Activated T-cell treated with anti-CD3 and anti-CD28 coated beads, Interleukin-2, amount 50 U/mL, for 24 hours (primary cell): ENCODE data around the gene YIPF3.
A peak's percentile ranks its signal among the peaks of the same experiment; 100 is the strongest.

Source experiments
- DNase-seq: peaks from one replicate; pipeline ENCODE4 v3.0.0-alpha.2; 2020
- H3K27ac Mint-ChIP-seq: 2 replicates; pipeline ENCODE4 v1.8.0; 2020; ENCODE audit warnings: mild to moderate bottlenecking, mixed read lengths
- H3K27me3 Mint-ChIP-seq: 2 replicates; pipeline ENCODE4 v1.8.0; 2020; ENCODE audit warnings: mixed read lengths
- H3K36me3 Mint-ChIP-seq: 2 replicates; pipeline ENCODE4 v1.8.0; 2020; ENCODE audit warnings: low read depth, mixed read lengths
- H3K4me1 Mint-ChIP-seq: 2 replicates; pipeline ENCODE4 v1.8.0; 2020; ENCODE audit warnings: low read depth, mixed read lengths
- H3K4me3 Mint-ChIP-seq: 2 replicates; pipeline ENCODE4 v1.8.0; 2020; ENCODE audit warnings: mild to moderate bottlenecking, moderate library complexity, mixed read lengths
- H3K9me3 Mint-ChIP-seq: 2 replicates; pipeline ENCODE4 v1.8.0; 2020; ENCODE audit warnings: mixed read lengths

Gene YIPF3

DNA sequence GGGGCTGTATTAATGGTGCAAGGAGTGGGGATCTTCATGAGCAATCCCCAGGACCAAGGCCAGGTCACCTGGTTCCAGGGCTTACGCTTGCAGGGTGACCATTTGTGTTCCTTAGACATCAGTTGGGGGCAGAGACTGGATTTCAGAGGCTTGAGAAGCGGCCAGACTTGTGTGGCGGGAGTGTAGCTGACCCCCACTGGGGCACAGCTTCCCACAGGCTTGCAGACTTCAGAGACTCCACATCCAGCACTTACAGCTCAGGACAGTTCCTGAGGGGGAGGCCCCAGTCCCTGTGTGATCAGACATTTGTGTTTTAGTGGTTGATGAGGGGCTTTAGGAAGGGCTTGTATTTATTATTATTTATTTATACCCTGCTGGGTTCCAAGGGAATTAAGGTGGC, 24.1 kb downstream of the YIPF3 start:
- DNase-seq, result no peak
- H3K27me3 Mint-ChIP-seq, result no peaks in the 10 kb centered on the region
- peaks cover 43% of the 10 kb centered on the region for H3K4me1 Mint-ChIP-seq
- H3K9me3 Mint-ChIP-seq, result no peaks in the 10 kb centered on the region
- H3K4me3 Mint-ChIP-seq, result no peak overlapping the region
- H3K36me3 Mint-ChIP-seq, result peaks cover 39% of the 10 kb centered on the region
- H3K27ac Mint-ChIP-seq, result no peak overlapping the region

DNA sequence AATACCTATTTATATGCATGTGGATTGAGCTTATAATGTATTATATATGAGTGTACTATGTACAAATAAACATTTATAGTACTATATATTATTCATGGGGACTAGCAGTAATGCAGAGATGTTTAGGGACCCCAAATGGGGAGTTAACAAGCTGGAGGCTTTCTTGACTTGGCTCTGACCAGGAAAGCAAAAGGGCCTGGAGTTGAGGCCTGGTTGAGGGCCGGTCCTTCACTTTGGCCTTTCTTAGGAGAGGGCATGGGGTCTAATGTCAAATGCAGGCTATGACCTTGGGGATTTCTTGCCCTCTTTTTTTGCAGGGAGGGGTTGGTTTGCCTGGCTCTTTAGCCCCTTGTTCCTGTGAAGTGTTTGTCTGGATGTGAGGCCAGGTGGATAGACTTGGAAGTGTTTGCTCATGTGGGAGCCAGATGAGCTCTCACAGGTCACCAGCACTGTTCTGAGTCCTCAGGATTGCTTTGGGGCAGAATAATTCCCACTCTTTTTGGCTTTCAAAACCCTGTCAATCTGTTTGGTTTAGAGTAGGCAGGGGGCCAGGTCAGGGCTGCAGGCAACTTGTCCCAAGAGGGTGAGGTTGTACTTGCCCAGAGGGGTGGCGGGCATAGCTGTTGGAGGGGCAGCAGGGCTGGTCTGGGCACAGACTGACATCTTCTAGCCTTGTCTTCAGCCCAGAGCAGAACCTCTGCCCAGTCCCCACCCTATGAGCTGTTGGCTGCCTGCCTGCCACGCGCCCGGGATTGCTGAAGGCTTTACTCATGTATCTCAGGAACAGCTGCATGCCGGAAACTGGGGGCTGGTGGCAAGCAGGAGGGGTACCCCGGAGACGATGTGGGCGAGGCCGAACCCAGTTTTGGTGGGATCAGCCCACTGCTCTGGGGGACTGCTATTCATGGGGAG, 24.7 kb downstream of the YIPF3 start:
- H3K4me3 Mint-ChIP-seq, result no peak overlapping the region
- no peaks in the 10 kb centered on the region for H3K9me3 Mint-ChIP-seq
- DNase-seq, result no peak
- H3K36me3 Mint-ChIP-seq, result peaks cover 39% of the 10 kb centered on the region
- H3K4me1 Mint-ChIP-seq, result peaks cover 43% of the 10 kb centered on the region
- H3K27me3 Mint-ChIP-seq, result no peaks in the 10 kb centered on the region
- H3K27ac Mint-ChIP-seq, result no peak overlapping the region

DNA sequence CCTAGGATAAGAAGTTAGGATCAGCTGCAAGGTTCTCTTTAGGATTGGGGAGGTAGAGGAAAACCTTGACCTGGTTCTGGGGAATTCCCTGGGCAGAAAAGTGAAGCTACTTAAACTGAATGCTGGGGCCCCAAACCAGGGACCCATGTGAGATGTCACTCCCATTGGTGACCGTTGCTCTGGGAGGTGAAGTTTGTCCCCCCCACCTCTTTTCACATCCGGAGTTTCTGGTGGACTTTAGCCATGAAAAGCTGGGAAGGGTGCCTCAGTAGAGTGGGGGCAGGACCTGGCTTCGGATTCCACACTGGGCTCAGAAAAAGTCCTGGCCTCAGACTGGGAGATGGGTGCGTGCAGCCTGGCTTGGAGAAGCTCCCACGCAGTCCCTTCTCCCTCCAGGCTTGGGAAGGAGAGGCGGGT, 26.2 kb downstream of the YIPF3 start:
- Mint-ChIP-seq H3K4me1 (peaks cover 40% of the 10 kb centered on the region), H3K27ac (no peak overlapping the region), H3K36me3 (peaks cover 46% of the 10 kb centered on the region), H3K4me3 (no peak overlapping the region), H3K27me3 (no peaks in the 10 kb centered on the region), H3K9me3 (no peaks in the 10 kb centered on the region)
- no peak for DNase-seq

DNA sequence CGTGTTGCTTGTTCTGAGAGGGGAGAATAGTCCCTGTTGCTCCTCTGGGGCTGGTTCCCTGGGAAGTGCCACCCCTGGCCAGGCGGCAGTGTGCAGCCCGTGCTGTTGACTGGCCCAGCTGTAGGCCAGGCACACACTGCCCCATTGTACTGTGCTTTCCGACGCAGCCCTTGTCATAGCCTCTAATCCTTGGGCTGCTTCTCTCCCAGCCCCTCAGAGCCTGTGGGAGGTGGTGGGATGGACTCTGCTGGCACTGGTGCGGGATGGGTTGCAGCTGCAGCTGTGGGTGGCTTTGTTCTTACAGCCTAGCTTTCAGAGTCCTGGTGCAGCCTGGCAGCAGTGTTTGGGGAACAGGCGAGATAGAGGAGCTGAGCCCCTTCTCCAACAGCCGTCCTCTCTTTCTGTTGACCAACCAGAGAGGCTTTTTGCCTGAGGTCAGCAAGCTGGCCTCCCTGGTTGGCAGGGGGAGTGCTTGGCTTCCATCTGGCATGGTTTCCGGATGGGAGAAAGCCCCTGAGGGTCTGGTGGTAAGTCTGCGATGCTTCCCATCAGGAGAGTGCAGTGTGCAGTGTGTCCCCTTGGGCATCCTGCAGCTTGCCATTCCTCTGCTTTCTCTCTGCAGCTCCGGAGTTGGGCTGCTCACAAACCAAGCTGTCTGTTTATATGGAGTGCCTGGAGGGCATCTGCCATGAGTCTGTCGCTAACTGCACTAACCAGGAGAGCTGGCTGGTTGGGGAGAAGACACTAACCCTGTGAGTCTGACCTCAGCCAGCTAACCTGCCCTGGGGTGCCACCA, 27.3 kb downstream of the YIPF3 start:
- peaks cover 51% of the 10 kb centered on the region for H3K36me3 Mint-ChIP-seq
- no peak for DNase-seq
- H3K4me3 Mint-ChIP-seq, result no peak overlapping the region
- H3K9me3 Mint-ChIP-seq, result no peaks in the 10 kb centered on the region
- H3K4me1 Mint-ChIP-seq, result peaks cover 30% of the 10 kb centered on the region
- peak overlapping the region; percentile 51 for H3K27ac Mint-ChIP-seq
- no peaks in the 10 kb centered on the region for H3K27me3 Mint-ChIP-seq

DNA sequence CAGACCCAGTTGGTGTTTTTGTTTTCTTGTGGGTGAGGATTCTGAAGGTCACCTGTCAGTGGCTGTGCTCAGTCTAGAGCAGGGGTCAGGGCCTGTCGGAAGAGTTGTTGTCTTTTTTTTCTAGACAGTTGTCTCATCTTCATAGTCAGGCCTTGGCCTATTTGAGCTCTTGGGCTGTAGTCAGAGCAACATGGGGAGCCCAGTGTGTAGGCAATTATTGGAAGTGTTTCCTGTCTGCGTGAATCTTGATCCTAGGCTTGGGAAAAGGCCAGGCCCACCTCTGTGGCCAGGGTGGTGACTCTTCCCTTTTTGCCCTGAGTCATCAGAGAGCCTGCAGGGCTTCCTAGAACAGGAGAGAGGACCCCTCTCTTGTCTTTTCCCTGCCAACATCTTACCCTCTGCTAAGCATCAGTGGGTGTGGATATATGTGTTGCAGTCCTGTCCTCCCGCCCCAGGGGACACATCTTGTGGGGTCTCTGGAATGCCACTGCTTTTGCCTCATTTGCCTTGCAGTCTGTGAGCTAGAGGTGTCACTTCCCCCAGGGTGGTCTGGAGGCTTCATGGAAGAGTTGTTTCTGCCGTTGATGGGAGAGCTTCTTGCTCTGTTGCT, 28.0 kb downstream of the YIPF3 start:
- H3K9me3 Mint-ChIP-seq, result no peaks in the 10 kb centered on the region
- peaks cover 23% of the 10 kb centered on the region for H3K4me1 Mint-ChIP-seq
- peak overlapping the region; percentile 51 for H3K27ac Mint-ChIP-seq
- DNase-seq, result no peak
- H3K27me3 Mint-ChIP-seq, result no peaks in the 10 kb centered on the region
- peaks cover 47% of the 10 kb centered on the region for H3K36me3 Mint-ChIP-seq
- no peak overlapping the region for H3K4me3 Mint-ChIP-seq

DNA sequence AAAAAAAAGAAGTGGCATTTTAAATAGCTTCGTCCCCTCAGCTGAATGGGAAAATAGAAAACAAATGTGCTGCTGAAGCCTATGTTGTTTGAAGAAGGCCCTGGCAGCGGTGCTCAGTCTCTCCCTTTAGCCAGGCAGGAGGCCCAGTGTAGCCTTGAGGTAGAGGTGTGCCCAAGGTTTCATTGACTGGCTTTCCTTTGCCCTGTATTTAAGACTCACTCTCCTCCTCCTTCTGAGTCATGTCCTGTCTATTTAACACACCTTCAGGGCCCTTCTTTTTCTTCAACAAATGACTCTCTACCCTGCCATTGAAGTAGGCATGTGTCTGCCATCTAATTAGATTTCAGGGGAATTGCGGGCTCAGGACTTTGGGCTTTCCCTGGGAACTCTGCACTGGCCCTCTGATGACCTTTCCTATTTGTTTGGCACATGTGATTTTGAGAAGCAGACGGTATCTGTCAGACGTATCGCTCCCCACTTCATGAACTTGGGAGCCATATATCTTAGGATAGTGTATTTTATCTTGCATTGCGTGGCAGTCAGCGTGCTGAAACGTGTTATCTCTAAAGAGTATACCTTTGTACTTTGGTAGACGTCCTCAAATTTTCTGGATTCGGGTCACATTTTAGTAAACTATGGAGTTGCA, 35.0 kb downstream of the YIPF3 start:
- Mint-ChIP-seq H3K36me3 (peaks cover 56% of the 10 kb centered on the region), H3K9me3 (no peaks in the 10 kb centered on the region), H3K4me3 (no peak overlapping the region), H3K27ac (peak overlapping the region; percentile 15), H3K4me1 (peaks cover 52% of the 10 kb centered on the region), H3K27me3 (no peaks in the 10 kb centered on the region)
- no peak for DNase-seq

DNA sequence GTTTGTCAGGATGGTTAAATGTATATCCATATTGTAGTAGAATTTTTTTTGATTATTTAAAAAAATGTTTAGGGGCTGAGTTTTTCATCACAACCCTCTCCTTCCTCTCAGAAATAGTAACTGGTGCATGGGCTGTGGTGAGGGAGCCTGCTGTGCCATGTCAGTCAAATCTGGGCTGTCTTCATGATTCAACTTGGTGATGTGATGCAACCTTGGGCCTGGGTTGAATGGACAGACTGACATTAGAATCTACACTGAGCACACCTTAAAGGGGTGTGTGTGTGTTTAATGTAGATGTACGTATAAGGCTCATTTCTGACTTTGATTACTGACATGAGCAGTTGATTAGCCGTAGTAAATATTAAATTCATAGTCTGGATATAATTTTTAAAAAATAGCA, 35.7 kb downstream of the YIPF3 start:
- DNase-seq, result no peak
- Mint-ChIP-seq H3K4me3 (no peak overlapping the region), H3K4me1 (peaks cover 55% of the 10 kb centered on the region), H3K36me3 (peaks cover 52% of the 10 kb centered on the region), H3K27ac (no peak overlapping the region), H3K27me3 (no peaks in the 10 kb centered on the region), H3K9me3 (no peaks in the 10 kb centered on the region)

DNA sequence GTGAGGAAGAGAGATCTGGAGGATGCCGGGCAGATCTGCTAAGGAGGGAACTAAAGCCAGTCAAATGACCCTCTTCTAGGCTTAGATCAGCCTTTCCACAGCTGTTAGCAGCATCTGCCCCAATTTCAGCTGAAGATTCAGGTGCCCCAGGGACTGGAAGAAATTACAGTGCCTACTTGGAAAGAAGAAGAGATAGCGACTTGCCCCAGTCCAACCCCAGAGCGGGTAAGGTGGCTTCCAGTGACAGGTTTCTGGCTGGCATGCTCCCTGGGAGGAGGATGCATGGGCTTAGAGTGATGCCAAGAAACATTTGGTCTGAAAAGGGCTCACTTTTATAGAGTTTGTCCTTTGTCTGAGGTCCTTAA, 38.7 kb downstream of the YIPF3 start:
- Mint-ChIP-seq H3K4me3 (peak overlapping the region; percentile 95), H3K27me3 (no peaks in the 10 kb centered on the region), H3K9me3 (no peaks in the 10 kb centered on the region), H3K36me3 (peaks cover 36% of the 10 kb centered on the region), H3K4me1 (peaks cover 50% of the 10 kb centered on the region), H3K27ac (peak overlapping the region; percentile 91)
- DNase-seq, result peak; percentile 37

DNA sequence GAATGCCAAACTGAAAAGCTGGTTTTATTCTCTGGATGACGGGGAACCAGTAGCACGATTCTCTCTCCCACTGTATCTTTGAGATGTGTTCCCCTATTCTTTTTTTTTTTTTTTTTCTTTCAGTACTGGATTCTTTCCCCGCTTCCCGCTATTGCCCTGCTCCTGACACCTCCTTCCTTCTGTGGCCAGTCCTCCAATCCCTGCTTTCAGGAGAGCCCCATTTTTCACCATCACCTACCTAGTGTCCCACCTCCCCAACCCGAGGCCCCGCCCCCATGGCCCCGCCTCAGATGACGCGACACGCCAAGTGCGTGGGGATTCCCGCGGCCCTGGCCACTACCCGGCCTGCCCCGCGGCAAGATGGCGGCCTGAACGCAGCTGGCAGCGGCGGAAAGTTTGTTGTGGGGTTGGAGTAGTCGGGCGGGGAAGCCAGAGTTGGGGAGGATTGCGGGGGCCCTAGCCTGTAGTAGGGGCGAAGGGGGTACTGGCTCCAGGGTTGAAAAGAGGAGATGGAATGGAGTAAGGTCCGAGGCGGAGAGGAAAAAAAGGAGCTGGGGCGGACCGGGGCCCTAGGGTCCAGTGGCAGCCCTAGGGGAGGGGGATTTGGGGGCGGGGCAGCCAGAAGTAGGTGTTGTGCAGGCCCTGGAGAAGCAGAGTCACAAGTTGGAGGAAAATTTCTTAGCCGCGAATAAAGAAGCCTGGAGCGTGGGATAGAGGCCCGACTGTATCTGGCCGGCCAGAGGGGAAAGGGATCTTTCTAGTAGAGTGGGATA, 39.3 kb downstream of the YIPF3 start, which contains the start of gene TJAP1:
TJAP1 (plus strand) TSS at position 336 of the 773 bp plus-strand sequence. CDS start 21,432 bp downstream, outside the sequence.
- Mint-ChIP-seq H3K36me3 (peaks cover 33% of the 10 kb centered on the region), H3K27me3 (no peaks in the 10 kb centered on the region), H3K9me3 (no peaks in the 10 kb centered on the region), H3K4me3 (peak within 1 kb of the TSS; percentile 95), H3K4me1 (peaks cover 48% of the 10 kb centered on the region), H3K27ac (peak within 1 kb of the TSS; percentile 91)
- peak; percentile 99 for DNase-seq

DNA sequence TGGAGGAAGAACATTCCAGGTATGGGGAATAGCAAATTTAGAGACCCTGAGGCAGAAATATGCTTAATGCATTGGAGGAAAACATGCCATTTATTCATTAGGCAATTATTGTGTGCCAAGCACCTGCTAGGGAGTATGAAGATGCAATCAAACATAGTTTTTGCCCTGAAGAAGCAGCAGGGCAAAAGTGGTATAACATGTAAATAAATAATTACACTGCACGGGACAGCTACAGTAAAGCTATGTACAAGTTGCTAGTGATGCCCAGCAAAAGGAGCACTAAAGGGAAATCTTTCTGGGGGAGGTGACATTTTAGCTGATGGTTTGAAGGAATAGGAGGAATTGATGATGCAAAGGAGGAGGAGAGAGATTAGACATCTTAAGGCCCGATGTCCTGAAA, 40.0 kb downstream of the YIPF3 start:
- H3K9me3 Mint-ChIP-seq, result no peaks in the 10 kb centered on the region
- peaks cover 27% of the 10 kb centered on the region for H3K36me3 Mint-ChIP-seq
- H3K27ac Mint-ChIP-seq, result peak overlapping the region; percentile 91
- peaks cover 42% of the 10 kb centered on the region for H3K4me1 Mint-ChIP-seq
- H3K27me3 Mint-ChIP-seq, result no peaks in the 10 kb centered on the region
- DNase-seq, result no peak
- H3K4me3 Mint-ChIP-seq, result peak overlapping the region; percentile 95

DNA sequence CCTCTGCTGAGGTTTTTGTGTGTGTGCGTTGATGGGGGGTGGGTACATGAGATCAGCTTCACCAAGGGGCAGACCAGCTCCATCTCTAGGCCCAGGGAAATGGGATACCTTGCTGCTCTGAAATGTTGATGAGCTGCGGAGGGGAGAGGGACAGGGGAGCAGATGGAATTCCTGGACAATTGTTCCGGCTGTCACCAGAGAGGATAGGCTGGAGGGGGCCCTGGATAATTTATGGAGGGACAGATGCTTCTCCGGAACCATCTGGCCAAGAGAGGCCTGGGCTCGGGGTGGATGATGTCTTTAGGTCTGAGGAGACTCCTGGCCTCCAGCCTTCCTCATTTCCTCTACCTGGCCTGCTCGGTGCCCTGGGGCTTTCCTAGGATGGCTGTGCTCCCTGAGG, 41.2 kb downstream of the YIPF3 start:
- Mint-ChIP-seq H3K9me3 (no peaks in the 10 kb centered on the region), H3K36me3 (peaks cover 17% of the 10 kb centered on the region), H3K27me3 (peaks cover 3% of the 10 kb centered on the region), H3K4me3 (no peak overlapping the region), H3K27ac (no peak overlapping the region), H3K4me1 (peaks cover 33% of the 10 kb centered on the region)
- no peak for DNase-seq

DNA sequence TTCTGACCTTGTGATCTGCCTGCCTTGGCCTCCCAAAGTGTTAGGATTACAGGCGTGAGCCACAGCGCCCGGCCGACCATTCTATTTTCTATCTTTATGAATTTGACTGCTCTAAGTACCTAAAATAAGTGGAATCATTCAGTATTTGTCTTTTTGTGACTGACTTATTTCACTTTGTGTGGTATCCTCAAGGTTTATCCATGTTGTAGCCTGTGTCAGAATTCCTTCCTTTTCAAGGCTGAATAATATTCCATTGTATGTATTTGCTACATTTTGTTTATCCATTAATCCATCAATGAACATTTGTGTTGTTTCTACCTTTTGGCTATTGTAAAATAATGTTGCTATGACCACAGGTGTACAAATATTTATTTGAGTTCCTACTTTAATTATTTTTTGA, 44.2 kb downstream of the YIPF3 start:
- no peak overlapping the region for H3K4me3 Mint-ChIP-seq

DNA sequence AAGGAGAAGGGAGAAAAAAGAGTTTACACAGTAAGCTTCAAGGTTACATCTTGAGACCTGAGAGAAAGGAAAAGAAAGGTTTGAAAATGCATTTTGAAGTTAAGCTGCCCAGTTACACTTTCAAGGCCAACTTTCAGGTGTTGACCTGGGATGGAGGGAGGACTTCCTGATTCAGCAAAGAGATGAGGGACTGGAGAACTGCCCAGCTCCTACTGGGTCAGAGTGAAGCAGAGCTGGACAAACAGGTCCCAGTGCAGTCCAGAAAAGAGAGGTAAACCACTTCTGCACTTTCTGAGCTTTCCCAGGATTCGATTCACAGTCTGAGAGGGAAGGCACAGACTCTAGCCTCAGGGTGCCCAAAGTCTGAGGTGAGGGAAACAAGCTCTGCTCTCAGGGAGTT, 45.3 kb downstream of the YIPF3 start:
- Mint-ChIP-seq H3K27me3 (peaks cover 30% of the 10 kb centered on the region), H3K27ac (no peak overlapping the region), H3K4me1 (no peaks in the 10 kb centered on the region), H3K4me3 (no peak overlapping the region), H3K9me3 (no peaks in the 10 kb centered on the region), H3K36me3 (no peaks in the 10 kb centered on the region)
- DNase-seq, result no peak

More for the DNA sequence above, 44.2 kb downstream of the YIPF3 start:
- Mint-ChIP-seq H3K36me3 (peaks cover 2% of the 10 kb centered on the region), H3K9me3 (no peaks in the 10 kb centered on the region), H3K4me1 (peaks cover 9% of the 10 kb centered on the region), H3K27ac (no peak overlapping the region), H3K27me3 (peaks cover 24% of the 10 kb centered on the region)
- DNase-seq, result no peak
